Measurements from ENCODE around the gene CADPS. TPM values are rescaled to one million over a fixed set of nuclear protein-coding genes. Genes with fewer than 3 reads are reported as not detected.

Gene CADPS
- total RNA-seq, 1 experiment from 2014 or later: 7.0 TPM

- ChIA-PET POLR2A (no interaction called here), CTCF (interaction anchor here (0.6 to 1.5 kb wide), 13 partner anchors 13 to 610 kb away, joined by 3 to 9 read pairs (median 4); no protein-coding TSS in a partner anchor)
- Mint-ChIP-seq H3K27ac (no peak overlapping the region), H3K9me3 (no peaks in the 10 kb centered on the region), H3K4me3 (no peak overlapping the region), H3K4me1 (peaks cover 9% of the 10 kb centered on the region), H3K27me3 (ENCODE audit: low read depth) (no peaks in the 10 kb centered on the region), H3K36me3 (no peaks in the 10 kb centered on the region)
- DNase-seq (ENCODE audit: low spot score) (no peak), ATAC-seq (no peak; the same call in 1 of the 2 replicates)
- TF ChIP-seq ZNF219 (CRISPR knock-in tag; IDR thresholded peaks at IDR 0.05; ENCODE audit: borderline replicate concordance) (no peak), FOXJ3 (CRISPR knock-in tag; IDR thresholded peaks at IDR 0.05; ENCODE audit: borderline replicate concordance) (no peak)
- TF ChIP-seq, protein P1, sequence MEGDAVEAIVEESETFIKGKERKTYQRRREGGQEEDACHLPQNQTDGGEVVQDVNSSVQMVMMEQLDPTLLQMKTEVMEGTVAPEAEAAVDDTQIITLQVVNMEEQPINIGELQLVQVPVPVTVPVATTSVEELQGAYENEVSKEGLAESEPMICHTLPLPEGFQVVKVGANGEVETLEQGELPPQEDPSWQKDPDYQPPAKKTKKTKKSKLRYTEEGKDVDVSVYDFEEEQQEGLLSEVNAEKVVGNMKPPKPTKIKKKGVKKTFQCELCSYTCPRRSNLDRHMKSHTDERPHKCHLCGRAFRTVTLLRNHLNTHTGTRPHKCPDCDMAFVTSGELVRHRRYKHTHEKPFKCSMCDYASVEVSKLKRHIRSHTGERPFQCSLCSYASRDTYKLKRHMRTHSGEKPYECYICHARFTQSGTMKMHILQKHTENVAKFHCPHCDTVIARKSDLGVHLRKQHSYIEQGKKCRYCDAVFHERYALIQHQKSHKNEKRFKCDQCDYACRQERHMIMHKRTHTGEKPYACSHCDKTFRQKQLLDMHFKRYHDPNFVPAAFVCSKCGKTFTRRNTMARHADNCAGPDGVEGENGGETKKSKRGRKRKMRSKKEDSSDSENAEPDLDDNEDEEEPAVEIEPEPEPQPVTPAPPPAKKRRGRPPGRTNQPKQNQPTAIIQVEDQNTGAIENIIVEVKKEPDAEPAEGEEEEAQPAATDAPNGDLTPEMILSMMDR (IDR thresholded peaks at IDR 0.05): peak; percentile 48
Observed at GRCh38 chr3:62622553-62623174, 252.6 kb downstream of the CADPS start.

- Mint-ChIP-seq H3K36me3 (no peaks in the 10 kb centered on the region), H3K27ac (no peak overlapping the region), H3K9me3 (no peaks in the 10 kb centered on the region), H3K27me3 (ENCODE audit: low read depth) (no peaks in the 10 kb centered on the region), H3K4me1 (peaks cover 9% of the 10 kb centered on the region), H3K4me3 (no peak overlapping the region)
- TF ChIP-seq CBFB (CRISPR knock-in tag; IDR thresholded peaks at IDR 0.05; ENCODE audit: low read depth): no peak
- TF ChIP-seq, protein P2, sequence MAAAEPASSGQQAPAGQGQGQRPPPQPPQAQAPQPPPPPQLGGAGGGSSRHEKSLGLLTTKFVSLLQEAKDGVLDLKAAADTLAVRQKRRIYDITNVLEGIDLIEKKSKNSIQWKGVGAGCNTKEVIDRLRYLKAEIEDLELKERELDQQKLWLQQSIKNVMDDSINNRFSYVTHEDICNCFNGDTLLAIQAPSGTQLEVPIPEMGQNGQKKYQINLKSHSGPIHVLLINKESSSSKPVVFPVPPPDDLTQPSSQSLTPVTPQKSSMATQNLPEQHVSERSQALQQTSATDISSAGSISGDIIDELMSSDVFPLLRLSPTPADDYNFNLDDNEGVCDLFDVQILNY (CRISPR knock-in tag; IDR thresholded peaks at IDR 0.05): no peak
- TF ChIP-seq, protein P3, sequence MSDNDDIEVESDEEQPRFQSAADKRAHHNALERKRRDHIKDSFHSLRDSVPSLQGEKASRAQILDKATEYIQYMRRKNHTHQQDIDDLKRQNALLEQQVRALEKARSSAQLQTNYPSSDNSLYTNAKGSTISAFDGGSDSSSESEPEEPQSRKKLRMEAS (CRISPR knock-in tag; IDR thresholded peaks at IDR 0.05): no peak
- TF ChIP-seq SP1 (CRISPR knock-in tag; conservative IDR thresholded peaks at IDR 0.05): no peak
- ATAC-seq (no peak), DNase-seq (ENCODE audit: low spot score) (no peak)
- POLR2A ChIA-PET: no interaction called here
- CTCF ChIA-PET: interaction anchor here (0.6 to 1.4 kb wide), 10 partner anchors 12 to 610 kb away, joined by 3 to 9 read pairs (median 4); no protein-coding TSS in a partner anchor
Observed at GRCh38 chr3:62621925-62622324, 253.3 kb downstream of the CADPS start.

GRCh38 chr3:62621176-62621575 lies 254.0 kb downstream of the CADPS start:
- H3K4me3 Mint-ChIP-seq: no peak overlapping the region
- ChIA-PET CTCF (interaction anchor here (1.3 to 1.4 kb wide), 2 partner anchors 45 to 252 kb away, joined by 3 to 9 read pairs; no protein-coding TSS in a partner anchor), POLR2A (no interaction called here)
- TF ChIP-seq ESRRA (CRISPR knock-in tag; IDR thresholded peaks at IDR 0.05; ENCODE audit: borderline replicate concordance) (no peak), TEAD1 (CRISPR knock-in tag; IDR thresholded peaks at IDR 0.05) (no peak)
- H3K27me3 Mint-ChIP-seq (ENCODE audit: low read depth): no peaks in the 10 kb centered on the region
- H3K9me3 Mint-ChIP-seq: no peaks in the 10 kb centered on the region
- ATAC-seq (no peak), DNase-seq (ENCODE audit: low spot score) (no peak)
- H3K27ac Mint-ChIP-seq: no peak overlapping the region
- H3K4me1 Mint-ChIP-seq: peaks cover 9% of the 10 kb centered on the region
- no peaks in the 10 kb centered on the region for H3K36me3 Mint-ChIP-seq

- CTCF ChIA-PET: interaction anchor here (1.4 kb wide), 1 partner anchor 10 kb away, joined by 3 read pairs; no protein-coding TSS in a partner anchor
- TF ChIP-seq FOXJ3 (CRISPR knock-in tag; IDR thresholded peaks at IDR 0.05; ENCODE audit: borderline replicate concordance) (no peak), ATF1 (CRISPR knock-in tag; IDR thresholded peaks at IDR 0.05) (no peak), ZNF532 (CRISPR knock-in tag; IDR thresholded peaks at IDR 0.05; ENCODE audit: borderline replicate concordance) (no peak)
- TF ChIP-seq, protein P4, sequence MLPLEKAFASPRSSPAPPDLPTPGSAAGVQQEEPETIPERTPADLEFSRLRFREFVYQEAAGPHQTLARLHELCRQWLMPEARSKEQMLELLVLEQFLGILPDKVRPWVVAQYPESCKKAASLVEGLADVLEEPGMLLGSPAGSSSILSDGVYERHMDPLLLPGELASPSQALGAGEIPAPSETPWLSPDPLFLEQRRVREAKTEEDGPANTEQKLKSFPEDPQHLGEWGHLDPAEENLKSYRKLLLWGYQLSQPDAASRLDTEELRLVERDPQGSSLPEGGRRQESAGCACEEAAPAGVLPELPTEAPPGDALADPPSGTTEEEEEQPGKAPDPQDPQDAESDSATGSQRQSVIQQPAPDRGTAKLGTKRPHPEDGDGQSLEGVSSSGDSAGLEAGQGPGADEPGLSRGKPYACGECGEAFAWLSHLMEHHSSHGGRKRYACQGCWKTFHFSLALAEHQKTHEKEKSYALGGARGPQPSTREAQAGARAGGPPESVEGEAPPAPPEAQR (CRISPR knock-in tag; IDR thresholded peaks at IDR 0.05): no peak
- no peak for DNase-seq (ENCODE audit: low spot score)
Observed at GRCh38 chr3:62615258-62615849, 259.9 kb downstream of the CADPS start.

More at GRCh38 chr3:62615258-62615849, 259.9 kb downstream of the CADPS start:
- no peak for ATAC-seq
- no peak overlapping the region for H3K4me3 Mint-ChIP-seq
- no peaks in the 10 kb centered on the region; the same call in 1 of the 2 replicates for H3K27me3 Mint-ChIP-seq (ENCODE audit: low read depth)
- no peaks in the 10 kb centered on the region for H3K36me3 Mint-ChIP-seq
- POLR2A ChIA-PET: no interaction called here
- no peak overlapping the region for H3K27ac Mint-ChIP-seq
- peaks cover 3% of the 10 kb centered on the region for H3K4me1 Mint-ChIP-seq
- no peaks in the 10 kb centered on the region for H3K9me3 Mint-ChIP-seq
